ENCODE measurements around the gene SAA1.

GRCh38 chr11:18229501-18229900 is 36.6 kb upstream of the SAA1 start:
- TF ChIP-seq ZSCAN18 (tag by site-specific recombination; IDR thresholded peaks at IDR 0.05), result no peak
- TF ChIP-seq CTCF (tag by site-specific recombination; IDR thresholded peaks at IDR 0.05), result no peak
- TF ChIP-seq ZFP41 (tag by site-specific recombination; IDR thresholded peaks at IDR 0.05; ENCODE audit: borderline replicate concordance), result no peak
- TF ChIP-seq ZNF677 (tag by site-specific recombination; IDR thresholded peaks at IDR 0.05), result no peak
- TF ChIP-seq ZNF366 (tag by site-specific recombination; conservative IDR thresholded peaks at IDR 0.05), result no peak
- no peak for TF ChIP-seq SETDB1 (IDR thresholded peaks at IDR 0.05; ENCODE audit: insufficient read length, low read length)
- TF ChIP-seq REST (tag by site-specific recombination; IDR thresholded peaks at IDR 0.05), result no peak
- no peak for TF ChIP-seq ZNF146 (tag by site-specific recombination; IDR thresholded peaks at IDR 0.05)
